ENCODE results near the gene RXFP4. TPM values are rescaled to one million over a fixed set of nuclear protein-coding genes. Genes with fewer than 3 reads are reported as not detected.

The RXFP4 gene
- total RNA-seq, 1 experiment from 2014 or later = not detected

GRCh38 chr1:155989242-155990004 is 48.0 kb downstream of the RXFP4 start:
- no peak overlapping the region for H4K8ac ChIP-seq (replicated peaks; ENCODE audit: insufficient read length, low read depth, low read length)
- no peak overlapping the region for H2BK12ac ChIP-seq (ENCODE audit: insufficient read length, low read depth, low read length)
- no peak overlapping the region for H2BK15ac ChIP-seq (ENCODE audit: low read depth, low read length)
- H3K9ac ChIP-seq (ENCODE audit: extremely low read depth, insufficient read length, low read length) = no peak overlapping the region
- Mint-ChIP-seq H3K27me3 (ENCODE audit: low read depth) (peaks cover 4% of the 10 kb centered on the region), H3K27ac (no peak overlapping the region), H3K9me3 (no peaks in the 10 kb centered on the region), H3K4me3 (no peak overlapping the region), H3K36me3 (ENCODE audit: insufficient read depth in 1 of 3, low read depth in 3 of 3) (no peaks in the 10 kb centered on the region), H3K4me1 (peaks cover 26 to 33% of the 10 kb centered on the region in 2 experiments)
- H2AK5ac ChIP-seq (ENCODE audit: insufficient read length, low read length) = no peak overlapping the region
- no peak overlapping the region for H4K91ac ChIP-seq (ENCODE audit: insufficient read length, low read depth, low read length)
- no peak overlapping the region for H2BK120ac ChIP-seq (ENCODE audit: low read depth, low read length, poor library complexity, severe bottlenecking)
- H3K23me2 ChIP-seq (ENCODE audit: insufficient read length, low read depth, low read length, poor library complexity, severe bottlenecking) = no peaks in the 10 kb centered on the region
- no peaks in the 10 kb centered on the region for H3K4me1 ChIP-seq (ENCODE audit: insufficient read depth, low read length)
- no CpG with 5 or more reads among the region's 9 CpGs for WGBS (ENCODE audit: extremely low coverage, insufficient read length, low lambda C conversion rate)
- no peak overlapping the region for H4K5ac ChIP-seq (ENCODE audit: insufficient read length, low read depth, low read length)
- H3K14ac ChIP-seq (ENCODE audit: insufficient read depth, low read length) = no peak overlapping the region; the same call in 1 of the 2 replicates
- no peaks in the 10 kb centered on the region for H3K79me2 ChIP-seq (ENCODE audit: insufficient read depth, low read length)
- peak; percentile 87 for DNase-seq
- no peak overlapping the region for H3K23ac ChIP-seq (ENCODE audit: insufficient read length, low read depth, low read length)
- no peak overlapping the region for H2AFZ ChIP-seq (ENCODE audit: low read length)
- H3K9me3 ChIP-seq (ENCODE audit: control insufficient read depth, low read depth, low read length) = no peaks in the 10 kb centered on the region
- no peak overlapping the region for H3K4ac ChIP-seq (ENCODE audit: low read depth, low read length)
- peak; percentile 99 for TF ChIP-seq CTCF (conservative IDR thresholded peaks at IDR 0.05)
- no peak overlapping the region for H3K27ac ChIP-seq (ENCODE audit: insufficient read length, low read depth, low read length)
- no peaks in the 10 kb centered on the region for H3K79me1 ChIP-seq (ENCODE audit: insufficient read depth, low read depth, low read length, poor library complexity, severe bottlenecking)
- H3K18ac ChIP-seq (ENCODE audit: insufficient read length, low read depth, low read length) = no peak overlapping the region
- no peak overlapping the region for H2BK20ac ChIP-seq (ENCODE audit: low read depth, low read length, poor library complexity, severe bottlenecking)
- H3T11ph ChIP-seq (ENCODE audit: low read length) = no peak overlapping the region
- H3K56ac ChIP-seq (ENCODE audit: insufficient read length, low read depth, low read length) = no peak overlapping the region
- no peak overlapping the region for H3K4me2 ChIP-seq (ENCODE audit: insufficient read depth, insufficient read length, low read length)
- no peaks in the 10 kb centered on the region for H3K27me3 ChIP-seq (ENCODE audit: insufficient read depth, low read length)
- H2BK5ac ChIP-seq (ENCODE audit: insufficient read length, low read length) = no peak overlapping the region
- H4K20me1 ChIP-seq (ENCODE audit: control insufficient read depth, insufficient read depth, insufficient read length) = no peaks in the 10 kb centered on the region
